DLD1 (cell line): ENCODE measurements around the gene PPME1.

Source experiments
- in situ Hi-C: cut with HindIII; loops from 2 replicates; pipeline ENCODE4 v1.10.0; 2017; ENCODE audit warnings: low sequenced_read_pairs

Gene PPME1

DNA sequence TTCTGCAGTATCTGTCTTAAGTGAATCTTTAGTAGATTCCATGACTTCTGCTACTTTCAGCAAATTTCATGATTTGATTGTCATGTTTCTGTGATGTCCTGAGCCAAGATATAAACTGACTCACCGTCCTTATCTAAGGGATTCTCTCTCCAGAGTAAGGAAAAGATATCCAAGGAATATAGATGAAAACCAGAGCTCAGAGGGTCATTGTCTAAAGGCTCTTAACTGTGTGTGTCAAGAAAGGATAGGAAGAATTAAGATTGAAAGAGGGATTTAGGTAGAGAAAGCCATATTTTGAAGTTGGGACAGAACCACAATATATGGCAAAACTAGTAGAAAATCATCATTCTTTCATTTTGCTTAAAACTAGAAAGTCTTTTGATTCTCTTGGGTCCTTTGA lies 50.7 kb downstream of the PPME1 start:
- in situ Hi-C loops, result no loop called here

- in situ Hi-C loops, result no loop called here
Measured at GRCh38 chr11:74225565-74225964, 54.5 kb downstream of the PPME1 start.

DNA sequence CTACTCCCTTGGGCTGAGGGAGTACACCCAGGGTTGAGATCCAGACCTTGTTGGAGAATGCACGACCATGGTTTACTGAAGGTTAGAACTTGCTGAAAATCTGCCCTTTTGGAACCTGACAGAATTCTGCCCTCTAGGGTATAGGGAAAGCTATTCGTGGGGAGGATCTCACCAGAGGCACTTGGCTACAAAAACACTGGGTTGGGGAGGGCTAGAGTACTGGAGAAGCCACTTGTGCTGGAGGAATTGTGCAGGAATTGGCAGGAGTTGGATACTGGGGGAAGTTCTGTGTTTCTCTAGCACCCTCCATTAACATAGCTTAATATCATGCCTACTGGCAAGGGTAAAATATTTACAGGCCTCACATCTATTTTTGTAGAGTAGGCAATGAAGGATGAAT lies 55.8 kb downstream of the PPME1 start:
- in situ Hi-C loops, result no loop called here

DNA sequence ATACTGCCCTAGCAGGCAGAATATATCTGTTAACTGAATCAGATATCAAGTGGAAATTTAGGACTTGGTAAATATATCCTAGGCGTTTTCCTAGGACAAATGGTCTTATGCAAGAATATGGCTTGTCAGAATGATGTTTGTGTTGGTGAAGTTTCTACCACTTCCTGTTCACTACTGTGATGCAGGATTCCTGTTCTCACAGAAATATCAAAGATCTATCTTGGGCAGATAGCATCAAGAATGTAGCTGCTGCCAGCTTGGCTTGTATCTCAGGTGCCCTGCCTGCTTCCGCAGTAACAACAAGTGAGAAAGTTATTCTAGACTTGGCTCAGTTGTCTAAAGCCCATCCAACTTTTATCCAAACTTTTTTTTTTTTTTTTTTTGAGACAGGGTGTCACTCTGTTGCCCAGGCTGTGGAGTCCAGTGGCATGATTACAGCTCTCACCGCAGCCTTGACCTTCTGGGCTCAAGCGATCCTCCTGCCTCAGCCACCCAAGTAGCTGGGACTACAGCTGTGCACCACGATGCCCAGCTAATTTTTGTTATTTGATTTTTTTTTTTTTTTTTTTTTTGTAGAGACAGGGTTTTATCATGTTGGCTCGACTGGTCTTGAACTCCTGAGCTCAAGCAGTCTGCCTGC lies 61.3 kb downstream of the PPME1 start:
- in situ Hi-C loops, result no loop called here

GRCh38 chr11:74233683-74234082 lies 62.6 kb downstream of the PPME1 start:
- in situ Hi-C loops, result no loop called here

- in situ Hi-C loops, result no loop called here
Measured at GRCh38 chr11:74235121-74235520, 64.0 kb downstream of the PPME1 start.

DNA sequence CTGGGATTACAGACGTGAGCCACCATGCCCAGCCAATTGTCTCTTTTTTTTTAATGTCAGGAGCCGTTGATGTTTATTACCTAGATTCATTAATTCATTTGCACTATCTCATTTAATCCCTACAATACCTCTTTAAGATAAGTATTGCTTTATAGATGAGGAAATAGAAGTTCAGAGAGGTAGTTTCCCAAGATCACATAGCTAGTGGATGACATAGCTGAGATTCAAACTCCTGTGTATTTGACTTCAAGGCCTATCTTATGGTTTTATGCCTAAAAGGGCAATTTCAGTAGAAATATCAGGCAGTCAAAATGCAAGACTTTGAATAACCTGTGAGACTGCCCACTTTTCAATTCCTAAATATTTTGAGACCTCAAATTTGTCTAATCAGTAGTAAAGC lies 66.5 kb downstream of the PPME1 start:
- in situ Hi-C loops, result no loop called here

DNA sequence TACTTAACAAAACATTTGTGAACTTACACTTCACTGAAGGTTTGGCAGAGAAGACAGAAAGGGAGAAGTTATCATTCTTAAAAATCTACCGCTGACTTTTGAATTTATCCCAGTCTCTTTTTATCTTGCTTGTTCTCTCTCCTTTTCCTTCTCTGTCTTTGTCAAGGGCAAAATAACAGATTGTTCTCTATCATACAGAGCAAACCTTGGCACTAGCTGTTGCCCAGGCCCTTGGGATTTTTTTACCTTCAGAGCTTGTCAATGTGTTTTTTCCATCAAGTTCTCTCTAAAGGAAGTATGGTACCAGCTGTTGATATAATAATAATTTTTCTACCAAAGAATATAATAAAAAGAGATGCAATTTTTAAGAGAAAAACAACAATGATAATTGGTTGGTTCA lies 67.2 kb downstream of the PPME1 start:
- in situ Hi-C loops, result no loop called here

- in situ Hi-C loops, result no loop called here
Measured at GRCh38 chr11:74248469-74248868, 77.4 kb downstream of the PPME1 start.

DNA sequence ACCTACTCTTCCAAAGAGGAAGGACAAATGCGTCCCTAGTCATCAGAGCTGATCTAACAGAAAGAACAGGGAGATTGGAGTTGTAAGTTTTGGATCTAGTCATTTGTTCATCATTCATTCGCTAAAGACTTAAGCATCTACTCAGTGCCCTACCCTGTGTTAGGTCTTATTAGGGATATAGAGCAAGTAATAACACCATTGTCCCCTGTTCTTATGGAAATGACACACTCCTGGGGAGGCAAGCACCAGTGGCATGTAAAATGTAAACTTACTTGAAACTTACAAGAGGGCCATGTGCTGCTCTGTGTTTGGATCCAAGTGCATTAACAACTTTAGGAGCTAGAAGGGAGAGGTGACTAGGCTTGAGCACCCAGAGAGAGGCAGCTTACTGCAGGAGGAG lies 78.4 kb downstream of the PPME1 start:
- in situ Hi-C loops, result no loop called here

- in situ Hi-C loops, result loop anchor here (25.0 kb wide), 1 partner anchor 309 kb away; no protein-coding TSS in a partner anchor
Measured at GRCh38 chr11:74253361-74253760, 82.3 kb downstream of the PPME1 start.

GRCh38 chr11:74255741-74256375 lies 84.8 kb downstream of the PPME1 start:
- in situ Hi-C loops, result loop anchor here (25.0 kb wide), 1 partner anchor 306 kb away; no protein-coding TSS in a partner anchor

DNA sequence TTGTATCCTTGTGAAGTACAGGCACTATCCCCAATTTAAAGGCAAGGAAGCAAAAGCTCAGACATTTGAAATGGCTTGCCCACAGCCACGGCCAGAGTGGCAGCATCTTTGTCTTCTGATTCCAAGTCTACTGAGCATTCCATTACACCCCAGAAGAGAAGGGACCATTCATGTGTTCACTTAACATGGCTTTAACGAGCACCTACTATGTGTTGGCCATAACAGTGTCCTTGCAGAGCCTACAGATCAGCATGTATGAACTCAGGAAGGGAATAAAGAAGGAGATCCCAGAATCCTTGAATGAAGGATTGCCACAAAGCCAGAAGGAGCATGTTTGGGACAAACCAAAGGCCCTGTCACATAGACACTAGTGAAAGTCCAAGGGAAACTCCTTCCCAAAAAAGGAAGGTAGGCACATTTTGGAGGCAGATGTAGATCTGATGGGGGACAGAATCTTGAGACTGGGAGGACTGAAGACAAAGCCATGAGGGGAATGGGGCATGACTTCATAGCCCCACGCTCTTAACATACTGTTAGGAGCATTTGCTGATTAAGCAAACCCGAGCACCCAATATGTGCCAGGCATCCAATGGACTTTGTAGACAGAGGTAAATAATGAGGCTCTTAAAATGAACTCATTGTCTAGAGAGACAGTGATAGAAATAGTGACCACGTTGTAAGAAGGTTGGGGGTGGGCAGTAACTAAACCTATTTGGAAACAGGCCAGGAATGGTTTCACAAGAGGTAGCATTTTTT lies 85.5 kb downstream of the PPME1 start:
- in situ Hi-C loops, result loop anchor here (25.0 kb wide), 1 partner anchor 306 kb away; no protein-coding TSS in a partner anchor

DNA sequence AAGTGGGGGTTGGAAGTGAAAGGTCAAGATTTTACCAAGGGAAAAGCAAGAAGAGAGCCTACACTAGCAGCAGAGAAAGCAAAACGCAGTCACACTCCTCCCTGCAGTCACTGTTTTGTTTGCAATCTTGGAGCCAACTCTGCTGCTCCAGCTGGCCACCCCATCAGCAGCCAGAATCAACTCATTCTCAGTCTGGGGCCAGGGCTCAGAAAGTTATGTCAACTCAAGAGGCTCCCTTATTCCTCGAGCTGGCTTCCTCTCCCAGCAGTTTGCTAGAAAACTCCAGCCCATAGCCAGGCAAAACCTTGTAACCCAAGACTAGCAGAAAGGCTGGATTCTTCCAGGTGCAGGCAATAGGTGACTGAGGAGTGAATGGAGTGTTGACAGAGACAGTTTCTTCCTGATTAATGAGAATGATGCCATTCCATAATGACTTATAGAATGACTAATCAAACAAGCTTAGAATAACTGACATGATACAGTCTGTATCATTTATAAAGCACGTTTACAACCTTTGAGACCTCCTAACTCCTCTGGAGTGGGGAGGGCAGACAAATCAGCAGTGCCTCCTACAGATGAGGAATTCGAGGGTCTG lies 87.0 kb downstream of the PPME1 start:
- in situ Hi-C loops, result loop anchor here (25.0 kb wide), 1 partner anchor 304 kb away; no protein-coding TSS in a partner anchor

DNA sequence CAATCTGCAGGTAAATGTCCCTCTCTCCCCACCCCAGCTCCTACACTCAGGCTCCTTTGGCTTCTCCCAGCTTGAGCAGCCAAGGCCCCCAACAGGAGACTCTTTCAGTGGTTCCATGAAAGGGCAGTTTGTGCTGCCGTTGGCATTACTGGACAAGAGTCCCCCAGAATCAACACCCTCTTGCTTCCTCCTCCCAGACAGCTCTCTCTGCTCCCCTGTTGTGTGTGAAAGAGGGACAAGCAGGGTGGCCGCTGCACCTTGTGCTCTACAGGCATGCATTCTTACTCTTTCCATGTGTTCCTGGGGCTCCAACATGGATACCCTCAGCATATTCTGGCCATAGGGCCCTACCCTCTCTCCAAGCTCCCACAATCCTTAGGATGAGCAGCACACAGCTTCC lies 91.6 kb downstream of the PPME1 start:
- in situ Hi-C loops, result loop anchor here (25.0 kb wide), 1 partner anchor 300 kb away; no protein-coding TSS in a partner anchor

DNA sequence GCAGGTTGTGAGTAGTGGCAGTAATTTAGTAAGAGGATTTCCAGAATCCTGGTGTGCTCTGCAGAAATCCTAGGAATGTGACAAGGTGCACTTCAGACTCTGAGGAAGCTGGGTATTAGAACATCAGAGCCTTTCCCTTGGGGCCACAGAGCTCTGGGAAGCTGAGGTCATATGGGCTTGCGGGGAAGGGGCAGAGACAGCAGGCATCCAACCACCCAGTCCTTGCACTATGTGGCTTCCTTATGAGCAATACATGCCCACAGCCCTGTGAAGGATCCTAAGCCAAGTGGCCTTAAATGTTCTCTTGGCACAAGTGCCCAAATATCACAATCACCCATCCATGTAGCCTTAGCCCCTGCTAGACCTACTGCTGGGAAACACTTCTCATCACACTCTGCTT lies 94.2 kb downstream of the PPME1 start:
- in situ Hi-C loops, result loop anchor here (25.0 kb wide), 1 partner anchor 297 kb away; no protein-coding TSS in a partner anchor

- in situ Hi-C loops, result loop anchor here (25.0 kb wide), 1 partner anchor 295 kb away; no protein-coding TSS in a partner anchor
Measured at GRCh38 chr11:74267014-74267413, 95.9 kb downstream of the PPME1 start.

DNA sequence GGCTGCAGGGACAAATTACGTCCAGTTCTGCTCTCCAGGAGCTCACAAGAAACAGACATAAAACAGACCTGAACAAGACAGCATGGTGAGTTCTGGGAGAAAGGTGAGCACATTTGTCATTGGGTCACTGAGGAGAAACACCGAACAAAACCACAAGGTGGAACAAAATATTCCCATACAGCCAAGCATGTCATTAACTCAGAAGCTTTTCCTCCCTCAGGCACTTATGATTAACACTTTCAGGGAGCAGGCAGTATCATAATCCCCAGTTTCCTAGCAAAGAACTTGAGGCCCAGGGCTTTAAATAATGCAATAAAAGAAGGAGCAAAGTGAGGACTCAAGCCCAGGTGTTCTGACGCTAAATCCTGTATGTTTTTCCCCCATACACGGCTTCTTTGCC lies 97.4 kb downstream of the PPME1 start:
- in situ Hi-C loops, result loop anchor here (25.0 kb wide), 1 partner anchor 294 kb away; no protein-coding TSS in a partner anchor

DNA sequence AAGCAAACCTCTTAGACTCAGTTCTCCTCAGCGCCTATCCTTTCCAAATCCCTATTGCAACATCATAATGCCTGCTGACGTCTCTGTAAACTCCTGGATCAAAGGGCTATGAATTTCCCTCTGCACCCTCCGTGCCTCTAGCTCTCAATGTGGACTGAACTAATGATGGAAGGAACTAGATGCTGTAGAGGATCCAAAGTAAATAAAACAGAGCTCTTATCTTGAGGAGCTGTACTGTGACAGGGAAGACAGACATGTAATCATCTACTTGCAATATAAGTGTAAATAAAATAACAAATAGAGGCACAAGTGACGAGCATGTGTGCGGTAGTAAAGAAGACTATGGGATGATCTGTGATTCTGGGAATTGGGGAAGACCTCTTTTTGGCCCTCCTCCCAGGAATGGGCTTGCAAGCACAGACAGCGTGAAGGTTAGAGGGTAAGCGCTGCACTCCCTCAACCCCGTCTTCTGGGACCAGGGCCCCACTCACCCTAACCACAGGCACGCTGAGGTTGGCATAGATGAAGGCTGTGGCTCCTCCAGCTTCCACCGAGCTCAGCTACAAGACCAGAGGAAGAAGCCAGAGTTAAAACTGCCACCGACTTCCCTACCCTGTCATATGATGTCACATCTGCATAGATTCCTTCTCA lies 98.2 kb downstream of the PPME1 start:
- in situ Hi-C loops, result loop anchor here (25.0 kb wide), 1 partner anchor 293 kb away; no protein-coding TSS in a partner anchor

GRCh38 chr11:74272276-74272675 lies 101.2 kb downstream of the PPME1 start:
- in situ Hi-C loops, result loop anchor here (25.0 kb wide), 1 partner anchor 290 kb away; no protein-coding TSS in a partner anchor
